Stimulated activated CD4-positive, alpha-beta T cell treated with anti-CD3 and anti-CD28 coated beads, Interleukin-1b, Interleukin-23, amount 100 ng/mL, for 1 hour (primary cell): ENCODE data around the gene SLC12A5.

Experiments
- DNase-seq, 2 donors: peaks; one replicate each; pipeline ENCODE4 v3.0.0-alpha.2; 2020; ENCODE audit warnings: low read depth in 2 of 2

The SLC12A5 gene

DNA sequence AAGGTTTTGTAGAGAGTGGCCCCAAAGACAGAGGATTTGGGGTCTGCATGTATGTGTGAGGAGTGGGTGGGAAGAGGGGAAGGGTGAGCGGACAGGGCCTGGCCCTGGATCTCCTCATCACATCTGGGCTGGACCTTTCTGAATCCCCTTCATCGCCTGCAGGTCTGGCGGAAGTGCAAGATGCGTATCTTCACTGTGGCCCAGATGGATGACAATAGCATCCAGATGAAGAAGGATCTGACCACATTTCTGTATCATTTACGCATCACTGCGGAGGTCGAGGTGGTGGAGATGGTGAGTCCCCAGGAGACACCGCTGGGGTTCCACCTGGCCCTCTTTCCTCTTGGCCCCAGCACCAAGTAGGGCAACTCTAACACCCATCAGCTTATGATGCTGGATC lies 24.4 kb downstream of the SLC12A5 start:
- no peak for DNase-seq

DNA sequence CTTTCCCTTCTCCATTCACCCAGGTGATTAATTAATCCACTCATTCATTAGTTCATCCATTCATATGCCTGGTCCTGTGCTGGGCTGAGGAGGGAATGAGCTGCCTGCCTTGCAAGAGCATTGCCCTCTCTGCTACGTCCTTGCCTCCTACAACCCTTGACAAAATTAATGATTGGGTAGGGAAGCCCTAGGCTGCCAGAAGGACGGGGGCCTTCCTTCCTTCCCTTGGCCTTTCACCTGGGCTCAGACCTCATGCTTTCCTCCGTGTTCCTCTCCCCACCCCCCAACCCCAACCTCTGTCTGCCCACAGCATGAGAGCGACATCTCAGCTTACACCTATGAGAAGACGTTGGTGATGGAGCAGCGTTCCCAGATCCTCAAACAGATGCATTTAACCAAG lies 25.6 kb downstream of the SLC12A5 start:
- DNase-seq = no peak

DNA sequence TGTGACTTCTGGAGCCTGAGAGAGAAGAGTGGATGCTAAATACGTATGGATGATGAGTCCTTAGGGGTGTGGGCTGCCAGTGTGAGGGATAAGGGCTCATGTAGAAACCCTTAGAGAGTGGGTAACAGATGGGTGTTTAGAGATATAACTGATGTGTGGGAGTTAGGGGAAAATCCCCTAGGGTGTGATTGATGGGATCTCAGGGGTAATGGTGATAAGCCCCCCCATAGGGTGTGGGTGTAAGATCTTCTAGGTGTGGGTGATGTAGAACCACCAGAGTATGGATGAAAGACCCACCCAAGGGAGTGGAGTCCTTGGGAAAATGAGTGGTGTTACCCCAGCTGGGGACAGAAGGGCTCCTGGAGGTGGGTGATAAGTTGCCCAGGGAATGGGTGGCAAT lies 26.3 kb downstream of the SLC12A5 start:
- DNase-seq = no peak

DNA sequence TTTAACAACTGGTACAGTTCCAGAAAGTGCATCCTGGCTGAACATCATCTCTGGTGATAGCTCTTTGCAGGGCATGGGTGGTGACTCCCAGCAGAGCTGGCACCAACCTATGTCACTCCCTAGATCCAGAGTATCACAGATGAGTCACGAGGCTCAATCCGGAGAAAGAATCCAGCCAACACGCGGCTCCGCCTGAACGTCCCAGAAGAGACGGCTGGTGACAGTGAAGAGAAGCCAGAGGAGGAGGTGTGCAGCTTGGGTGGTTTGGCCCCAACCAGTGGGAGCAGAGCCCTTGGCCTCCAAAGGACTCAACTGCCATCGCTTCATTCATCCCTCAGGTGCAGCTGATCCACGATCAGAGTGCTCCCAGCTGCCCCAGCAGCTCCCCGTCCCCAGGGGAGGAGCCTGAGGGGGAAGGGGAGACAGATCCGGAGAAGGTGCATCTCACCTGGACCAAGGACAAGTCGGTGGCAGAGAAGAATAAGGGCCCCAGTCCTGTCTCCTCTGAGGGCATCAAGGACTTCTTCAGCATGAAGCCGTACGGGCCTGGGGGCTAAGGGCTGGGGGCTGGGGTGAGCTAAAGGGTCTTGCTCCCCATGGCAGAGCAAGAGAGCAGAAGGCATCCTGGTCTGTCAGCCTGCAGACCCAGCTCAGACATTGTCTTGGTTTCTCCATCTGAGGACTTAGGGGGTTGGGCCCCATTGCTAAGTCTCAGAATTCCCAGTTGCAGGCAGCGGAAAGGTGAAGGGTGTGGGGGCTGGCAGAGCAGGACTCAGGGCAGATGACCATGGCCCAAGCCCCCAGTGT lies 27.2 kb downstream of the SLC12A5 start:
- no peak for DNase-seq

DNA sequence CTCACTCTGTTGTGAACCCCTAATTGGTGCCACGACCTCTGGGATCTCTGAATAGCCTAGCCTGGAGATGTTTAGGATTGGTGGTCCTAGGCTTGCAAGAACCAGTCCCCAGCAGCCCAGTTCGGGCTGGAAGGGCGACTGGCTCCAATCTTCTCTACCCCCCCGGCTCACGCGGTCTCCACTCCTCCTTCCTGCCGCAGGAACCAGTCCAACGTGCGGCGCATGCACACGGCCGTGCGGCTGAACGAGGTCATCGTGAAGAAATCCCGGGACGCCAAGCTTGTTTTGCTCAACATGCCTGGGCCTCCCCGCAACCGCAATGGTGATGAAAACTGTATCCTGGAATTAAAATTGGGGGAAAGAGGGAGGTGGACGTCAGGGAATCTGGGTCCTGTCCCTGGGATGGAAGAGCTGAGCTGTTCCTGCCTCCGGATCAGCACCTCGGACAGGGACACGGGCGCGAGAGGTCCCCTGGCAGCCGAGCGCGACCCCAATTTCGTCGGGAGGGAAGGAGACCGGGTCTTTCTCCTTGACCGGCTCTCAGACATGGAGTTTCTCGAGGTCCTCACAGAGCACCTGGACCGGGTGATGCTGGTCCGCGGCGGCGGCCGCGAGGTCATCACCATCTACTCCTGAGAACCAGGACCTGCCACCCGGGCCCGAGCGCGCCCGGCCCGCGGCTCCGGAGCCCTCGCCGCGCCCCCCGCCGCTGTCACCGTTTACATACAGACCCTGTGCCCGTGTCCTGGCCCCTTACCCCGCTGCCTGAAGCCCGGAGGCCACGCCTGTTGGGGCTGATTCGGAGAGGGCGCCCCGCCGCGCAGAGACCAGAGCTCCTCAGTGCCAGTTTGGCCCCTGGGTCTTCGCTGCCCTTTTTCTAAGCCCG lies 28.2 kb downstream of the SLC12A5 start:
- no peak for DNase-seq

DNA sequence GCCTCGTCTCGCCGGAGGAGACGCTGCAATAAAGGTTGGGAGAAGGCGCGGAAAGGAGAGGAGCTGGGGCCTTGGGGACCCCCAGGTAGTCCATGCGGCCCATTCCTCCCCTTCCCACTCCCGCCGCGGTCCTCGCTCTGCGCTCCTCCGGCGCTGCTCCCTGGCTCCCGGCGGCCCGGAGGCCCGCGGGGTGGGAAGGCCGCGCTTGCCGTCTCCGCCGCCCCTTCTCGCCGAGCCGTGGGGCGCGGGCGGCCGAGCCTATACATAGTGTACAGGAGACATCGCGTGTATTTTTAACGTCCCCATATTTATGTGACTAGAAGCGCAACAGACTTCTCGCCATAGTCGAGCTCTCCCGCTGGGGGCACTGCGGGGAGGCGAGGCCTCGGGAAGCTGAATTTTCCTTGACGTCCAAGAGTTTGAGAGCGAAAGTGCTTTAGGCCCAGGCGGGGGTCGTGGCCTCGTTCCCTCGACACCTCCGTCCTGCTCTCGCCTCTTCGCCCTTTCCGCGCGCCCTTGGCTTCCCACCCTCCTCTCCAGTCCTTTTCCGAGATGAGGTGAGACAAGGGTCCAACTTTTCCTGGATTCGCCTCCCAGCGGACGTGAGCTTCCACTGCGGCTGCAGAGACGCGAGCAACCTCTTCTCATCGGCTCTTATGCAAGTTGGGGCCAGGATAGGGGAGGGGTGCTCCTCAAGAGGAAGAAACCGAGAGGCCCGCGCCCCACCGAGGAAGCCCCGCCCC lies 29.0 kb downstream of the SLC12A5 start:
- no peak for DNase-seq

DNA sequence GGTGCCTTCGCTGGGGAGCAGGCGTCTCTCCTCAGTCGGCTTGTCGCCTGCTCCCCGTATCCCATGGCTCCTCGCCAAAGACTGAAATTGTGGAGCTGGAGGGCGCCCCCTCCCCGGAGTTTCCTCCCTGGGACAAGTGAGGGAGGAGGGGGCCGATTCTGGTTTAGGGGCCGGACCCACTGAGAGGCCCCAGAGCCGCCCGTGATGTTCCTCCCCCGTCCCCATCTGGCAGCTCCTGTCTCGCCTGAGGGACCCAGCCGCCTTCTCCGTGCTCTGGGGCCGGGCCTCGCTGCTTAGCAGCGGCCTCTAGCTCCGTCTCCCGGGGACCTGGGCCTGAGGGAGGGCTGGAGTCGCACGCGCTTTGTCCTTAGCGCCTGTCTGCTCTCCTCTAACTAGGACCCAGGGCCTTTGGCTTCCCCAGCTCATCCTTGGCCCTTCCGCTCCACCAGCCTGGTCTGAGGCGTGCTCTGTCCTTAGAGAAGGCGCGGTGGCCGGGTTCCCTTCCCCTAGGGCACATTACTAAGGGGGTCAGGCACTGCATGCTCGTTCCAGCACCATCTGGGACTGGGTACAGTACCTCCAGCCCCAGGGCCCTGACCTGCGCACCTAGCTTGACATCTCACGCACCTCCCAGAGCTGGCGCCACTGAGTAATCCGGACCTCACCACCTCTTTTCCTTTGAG lies 29.7 kb downstream of the SLC12A5 start:
- no peak for DNase-seq

DNA sequence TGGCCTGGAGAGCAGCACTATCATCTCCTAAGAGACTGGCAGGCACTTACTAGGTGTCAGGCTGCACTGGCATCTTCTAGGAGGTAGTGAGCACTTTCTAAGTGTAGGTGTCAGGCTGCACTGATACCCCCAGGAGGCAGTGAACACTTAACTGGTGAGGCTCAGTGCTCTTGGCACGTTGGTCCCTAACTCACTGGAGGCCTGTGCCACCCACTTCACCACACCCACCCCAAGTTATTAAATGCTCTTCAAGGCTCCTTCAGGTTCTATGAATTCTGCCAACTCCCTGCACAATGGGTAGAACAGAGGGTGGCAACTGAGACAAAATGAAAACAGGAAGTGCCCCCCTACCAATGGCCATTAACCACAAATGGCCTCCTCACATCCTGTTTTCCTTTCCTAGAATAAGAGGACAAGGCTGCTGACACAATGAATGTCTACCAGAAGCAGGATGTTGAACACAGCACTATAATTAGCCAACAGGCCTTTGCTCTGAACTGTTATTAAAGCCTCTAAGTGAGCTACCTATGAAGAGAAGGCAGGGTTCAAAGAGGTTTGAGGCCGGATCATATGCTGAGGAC lies 31.4 kb downstream of the SLC12A5 start:
- no peak for DNase-seq

DNA sequence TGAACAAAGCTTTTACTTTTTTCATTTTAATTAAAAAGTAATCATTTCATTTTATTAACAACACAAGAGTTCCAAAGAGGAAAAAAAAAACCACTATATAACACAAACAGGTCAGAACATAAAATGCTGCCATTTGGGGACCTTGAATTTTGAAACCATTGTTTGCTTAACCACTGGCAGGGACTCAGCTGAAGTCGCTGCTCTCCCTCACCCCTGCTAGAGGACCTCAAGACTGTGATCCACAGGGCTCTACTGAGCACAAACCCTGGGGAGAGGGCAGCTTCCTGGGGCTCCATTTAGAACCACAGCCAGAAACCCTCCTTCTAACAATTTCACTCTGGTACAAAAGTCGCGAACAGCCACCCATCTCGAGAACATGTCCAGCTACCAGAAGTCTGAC lies 32.0 kb downstream of the SLC12A5 start:
- DNase-seq = no peak

DNA sequence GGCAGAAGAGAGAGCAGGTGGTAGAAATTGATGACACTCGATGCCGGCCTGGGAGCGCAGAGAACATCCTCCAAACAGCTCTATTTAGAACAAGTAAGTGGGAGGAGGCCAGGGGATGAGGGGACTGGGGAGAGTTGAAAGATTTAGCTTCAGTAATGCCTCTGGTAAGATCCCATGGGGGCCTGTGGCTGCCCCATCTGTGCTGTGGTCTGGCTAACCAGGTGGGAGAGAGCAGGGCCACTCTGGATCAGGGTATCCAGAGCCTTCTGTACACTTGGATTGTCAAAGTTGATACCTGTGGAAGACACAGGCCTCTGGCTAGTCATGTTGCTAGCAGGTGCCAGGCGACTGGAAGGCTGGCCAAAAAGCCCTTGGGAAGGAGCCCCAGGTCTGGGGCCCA lies 33.1 kb downstream of the SLC12A5 start:
- DNase-seq = no peak

DNA sequence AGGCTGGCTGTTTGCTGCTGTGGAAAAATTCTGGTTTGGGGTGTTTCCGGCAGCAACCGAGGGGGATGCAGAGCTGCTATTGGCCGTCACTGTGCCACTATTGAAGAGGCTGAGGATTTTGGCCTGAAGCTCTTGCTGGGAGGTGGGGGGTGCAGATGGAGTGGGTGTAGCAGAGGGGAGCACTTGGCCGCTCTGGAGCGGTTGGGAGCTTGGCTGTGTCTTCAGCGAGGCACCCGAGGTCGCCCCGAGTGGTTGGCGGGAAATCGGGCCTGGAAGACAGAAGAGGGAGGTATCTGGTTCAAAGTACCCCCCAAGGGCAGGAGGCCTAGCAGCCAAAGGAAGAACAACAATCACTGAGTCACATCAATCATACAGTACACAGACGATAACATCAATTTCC lies 33.6 kb downstream of the SLC12A5 start:
- no peak for DNase-seq

DNA sequence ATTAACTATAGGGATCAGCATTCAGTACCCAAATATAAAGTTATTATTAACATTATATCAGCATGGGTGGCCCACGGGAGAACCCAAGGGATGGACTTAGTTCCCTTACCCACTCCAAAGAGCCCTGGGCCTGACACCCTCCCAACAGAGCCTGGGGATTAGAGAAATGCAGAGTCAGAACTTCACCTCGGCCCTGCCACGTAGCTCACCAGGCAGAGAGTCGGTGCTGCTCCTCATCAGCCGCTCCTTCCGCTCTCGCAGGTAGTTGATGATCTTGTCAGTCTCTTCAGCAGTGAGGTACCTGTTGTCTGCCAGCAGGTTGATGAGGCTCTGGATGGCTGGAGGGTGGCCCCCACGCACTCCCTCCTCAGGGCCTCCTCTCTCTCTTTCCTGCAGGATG lies 34.1 kb downstream of the SLC12A5 start:
- DNase-seq = no peak

DNA sequence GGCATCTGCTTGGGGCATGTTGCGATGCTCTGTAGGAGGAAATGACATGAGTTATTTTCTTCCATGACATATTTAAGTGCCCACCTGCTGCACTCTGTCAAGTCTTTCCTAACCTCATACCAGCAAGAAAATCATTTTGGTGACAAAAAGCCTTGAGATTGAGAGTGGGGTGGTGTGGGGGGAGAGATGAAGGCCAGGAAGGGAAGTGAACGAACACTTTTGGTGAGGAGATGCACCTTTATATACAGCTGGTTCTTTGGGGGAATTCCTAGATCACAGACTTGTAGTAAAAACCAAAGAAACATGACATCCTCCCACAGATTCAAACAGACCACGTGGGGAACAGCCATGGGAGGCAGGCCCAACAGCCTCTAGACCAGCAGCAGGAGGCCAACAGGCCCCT lies 34.6 kb downstream of the SLC12A5 start:
- no peak for DNase-seq

DNA sequence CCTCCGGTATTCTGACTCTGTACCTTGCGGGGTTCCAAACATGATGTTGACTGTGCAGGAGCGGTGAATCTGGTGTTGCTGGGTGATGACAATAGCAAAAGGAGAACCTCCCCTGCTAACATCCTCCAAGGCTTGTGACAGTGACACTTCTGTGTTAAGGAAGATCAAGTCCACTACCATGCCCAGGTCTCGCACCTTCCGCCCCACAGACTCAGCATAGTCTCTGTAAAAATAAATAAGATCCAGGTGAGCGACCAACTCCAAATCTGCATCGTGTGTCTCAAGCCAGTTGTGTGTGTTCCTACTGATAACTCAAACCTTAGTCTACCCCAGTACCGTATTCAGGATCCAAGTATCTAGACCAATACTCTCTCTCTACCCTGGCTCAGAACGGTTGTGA lies 36.0 kb downstream of the SLC12A5 start:
- DNase-seq = no peak

DNA sequence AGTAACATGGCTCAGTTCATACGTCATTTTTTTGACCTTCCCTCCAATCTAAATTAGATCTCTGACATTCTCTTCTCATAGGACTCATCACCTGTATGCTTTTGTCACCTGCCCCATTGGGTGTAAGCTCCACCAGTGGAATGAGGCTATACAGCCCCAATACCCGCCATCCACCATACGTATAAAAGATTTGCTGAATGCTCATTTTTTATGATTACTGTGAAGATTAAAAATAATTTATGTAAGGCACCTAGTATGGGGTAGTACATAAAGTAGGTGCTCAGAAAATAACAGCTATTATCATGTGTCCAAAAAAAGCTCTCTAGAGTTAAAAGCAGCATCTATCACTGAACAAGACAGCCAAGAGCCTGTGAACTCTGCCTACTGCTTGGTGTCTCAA lies 36.7 kb downstream of the SLC12A5 start:
- DNase-seq = no peak

DNA sequence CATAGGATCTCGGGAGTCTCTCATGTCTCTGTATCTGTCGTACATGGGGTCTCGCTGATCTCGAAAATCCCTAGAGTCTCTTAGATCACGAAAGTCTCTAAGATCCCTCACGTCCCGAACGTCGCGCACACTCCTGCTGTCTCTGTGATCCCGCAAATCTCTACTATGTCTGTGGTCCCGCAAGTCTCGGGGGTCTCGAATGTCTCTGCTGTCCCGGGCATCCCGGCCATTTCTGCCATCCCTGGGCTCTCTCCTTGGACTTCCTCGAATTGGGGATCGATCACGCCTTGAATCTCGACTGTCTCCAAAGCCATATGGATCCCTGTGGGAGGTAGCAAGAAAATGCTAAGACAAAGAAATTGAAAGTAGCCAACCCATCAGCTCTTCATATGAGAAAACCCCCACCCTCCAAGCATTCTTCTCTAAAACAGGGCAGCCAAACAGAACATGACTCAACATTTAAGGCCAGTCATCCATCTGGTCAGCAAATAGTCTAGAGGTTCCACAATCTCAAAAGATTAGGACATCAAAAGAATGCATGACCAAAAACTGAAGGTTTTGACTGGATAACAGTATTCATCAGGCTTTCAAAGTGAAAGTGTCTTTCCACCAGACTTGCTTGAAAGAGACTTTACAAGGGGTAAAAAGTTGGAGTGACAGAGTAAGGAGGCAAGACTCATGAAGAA lies 41.3 kb downstream of the SLC12A5 start:
- no peak for DNase-seq

DNA sequence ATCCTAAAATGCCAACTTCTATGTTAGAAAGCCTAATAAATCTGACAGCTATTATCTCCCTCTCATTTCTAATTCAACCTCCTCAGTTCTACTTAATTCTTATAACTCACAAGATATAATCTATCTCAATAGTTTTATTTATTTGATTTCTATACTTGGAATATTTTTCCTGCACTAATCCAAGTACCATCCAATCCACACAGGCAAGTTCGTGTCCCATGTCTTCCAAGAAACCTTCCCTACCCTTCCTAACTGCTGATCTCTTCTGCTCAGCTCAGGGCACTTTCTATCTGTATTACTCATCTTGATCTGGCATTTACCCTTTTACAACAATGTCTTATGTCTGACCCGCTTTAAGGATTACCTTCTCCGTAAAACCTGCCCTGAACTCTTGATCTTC lies 42.6 kb downstream of the SLC12A5 start:
- DNase-seq = no peak

DNA sequence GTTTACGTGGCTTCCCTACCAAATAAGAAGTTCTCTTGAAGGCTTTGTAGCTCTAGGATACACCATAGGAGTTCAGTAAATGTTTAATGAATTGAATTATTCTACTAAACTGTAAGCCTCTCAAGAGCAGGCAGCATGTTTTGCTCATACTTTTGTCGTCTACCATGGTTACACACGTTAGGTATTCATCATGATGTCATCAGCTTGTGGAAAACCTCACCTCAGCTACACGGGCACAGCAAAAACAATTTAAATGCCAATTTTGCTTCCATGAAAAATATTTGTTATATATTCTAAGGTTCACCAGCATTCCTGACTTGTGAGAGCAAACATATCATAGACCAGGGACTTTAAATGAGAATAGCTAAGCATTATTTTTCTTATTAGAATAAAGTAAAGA lies 44.0 kb downstream of the SLC12A5 start:
- DNase-seq = no peak

DNA sequence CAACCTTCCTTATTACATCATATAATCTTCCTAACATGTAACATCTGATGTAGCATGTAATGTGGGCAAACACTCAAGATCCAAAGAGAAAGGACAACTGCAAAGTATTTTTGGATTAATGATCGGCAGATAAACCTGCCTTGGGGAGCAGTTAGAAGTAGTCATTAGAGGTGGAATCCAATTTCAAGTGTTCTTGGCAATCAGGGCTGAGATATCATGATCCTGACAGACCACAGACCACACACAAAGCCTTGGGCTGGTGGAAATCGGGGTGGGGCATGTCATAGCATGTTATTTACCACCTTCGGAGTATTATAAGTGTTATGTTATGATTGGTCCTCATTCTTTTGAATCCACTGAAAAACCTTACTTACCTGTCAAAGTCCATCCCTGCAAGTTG lies 44.4 kb downstream of the SLC12A5 start:
- DNase-seq = no peak

DNA sequence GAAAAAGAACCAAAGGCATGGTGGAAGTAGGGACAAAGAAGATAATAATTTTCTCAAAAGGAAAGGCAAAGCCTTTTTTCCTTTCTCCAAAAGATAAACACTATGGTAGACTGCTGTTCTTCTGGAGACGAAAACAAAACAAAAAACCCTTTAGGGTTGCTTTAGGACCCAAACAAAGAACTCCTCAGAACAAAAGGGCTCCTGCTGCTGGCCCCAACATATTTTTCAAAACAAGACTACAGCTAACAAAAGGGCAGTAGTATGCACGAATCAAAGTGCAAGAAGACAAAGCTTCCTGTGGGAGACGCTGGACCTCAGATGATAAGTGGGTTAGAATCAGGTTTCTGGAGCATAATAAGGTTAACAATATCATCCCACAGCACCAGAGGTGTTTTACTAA lies 45.0 kb downstream of the SLC12A5 start:
- DNase-seq = no peak

DNA sequence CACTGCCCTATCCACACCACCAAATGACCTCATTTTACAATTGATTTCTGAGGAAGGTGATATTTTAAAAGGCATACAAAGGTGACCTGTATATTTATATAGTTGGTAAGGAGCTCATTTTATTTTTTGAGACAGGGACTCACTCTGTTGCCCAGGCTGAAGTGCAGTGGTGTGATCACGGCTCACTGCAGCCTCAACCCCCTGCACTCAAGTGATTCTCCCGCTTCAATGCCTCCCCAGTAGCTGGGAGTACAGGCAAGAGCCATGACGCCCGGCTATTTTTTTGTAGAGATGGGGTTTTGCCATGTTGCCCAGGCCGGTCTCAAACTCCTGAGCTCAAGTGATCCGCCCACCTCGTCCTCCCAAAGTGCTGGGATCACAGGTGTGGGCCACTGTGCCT lies 47.8 kb downstream of the SLC12A5 start:
- no peak for DNase-seq
